Spleen (tissue), 11 donors: Measurements from ENCODE around the gene SOD1. TPM values are rescaled to one million over a fixed set of nuclear protein-coding genes. Genes with fewer than 3 reads are reported as not detected.

ENCODE experiments used
- DNase-seq: peaks from one replicate; pipeline ENCODE4 v3.0.0-alpha.2; 2020
- H3K27ac ChIP-seq, 8 donors: fragments of 200-600 bp; sonication (generic) in 7 of 8; 1 replicate in 4 of 8; 2 replicates in 4 of 8; pipeline versions ENCODE4 v1.5.0 to v1.8.0; 2016 to 2021; ENCODE audit warnings: inconsistent platforms in 4 of 8, mild to moderate bottlenecking in 4 of 8, moderate library complexity in 1 of 8
- H3K27me3 ChIP-seq, 7 donors: fragments of 200-600 bp; sonication (generic) in 6 of 7; replicated peaks in 1 of 7; 1 replicate in 4 of 7; 2 replicates in 3 of 7; pipeline versions ENCODE4 v1.5.0 to v1.8.0; 2016 to 2021; ENCODE audit warnings: inconsistent platforms in 3 of 7, mild to moderate bottlenecking in 1 of 7
- H3K36me3 ChIP-seq, 6 donors: fragments of 200-600 bp; sonication (generic) in 5 of 6; 1 replicate in 4 of 6; 2 replicates in 2 of 6; pipeline versions ENCODE4 v1.5.0 to v1.8.0; 2016 to 2021; ENCODE audit warnings: inconsistent platforms in 2 of 6
- H3K4me1 ChIP-seq, 6 donors: fragments of 200-600 bp; sonication (generic) in 5 of 6; 1 replicate in 3 of 6; 2 replicates in 3 of 6; pipeline versions ENCODE4 v1.5.0 to v1.8.0; 2016 to 2021; ENCODE audit warnings: inconsistent platforms in 3 of 6
- H3K4me3 ChIP-seq, 8 donors: fragments of 200-600 bp; sonication (generic) in 7 of 8; 1 replicate in 4 of 8; 2 replicates in 4 of 8; pipeline versions ENCODE4 v1.5.0 to v1.8.0; 2016 to 2021; ENCODE audit warnings: inconsistent platforms in 4 of 8, mild to moderate bottlenecking in 4 of 8, moderate library complexity in 2 of 8
- H3K9me3 ChIP-seq, 8 donors: fragments of 200-600 bp; sonication (generic) in 7 of 8; 1 replicate in 4 of 8; 2 replicates in 4 of 8; pipeline versions ENCODE4 v1.5.0 to v1.8.0; 2016 to 2021; ENCODE audit warnings: inconsistent platforms in 4 of 8
- CTCF ChIP-seq, 11 experiments: fragments of 200-600 bp in 7 of 11; fragments of 450-650 bp in 4 of 11; sonication (generic) in 4 of 11; IDR thresholded peaks in 8 of 11; conservative IDR thresholded peaks in 3 of 11; 1 replicate in 7 of 11; 2 replicates in 4 of 11; pipeline versions ENCODE4 v1.4.0 to v1.8.0; 2016 to 2021; ENCODE audit warnings: antibody characterized with exemption in 11 of 11, inconsistent platforms in 4 of 11, mild to moderate bottlenecking in 1 of 11
- POLR2A ChIP-seq, 3 donors: fragments of 450-650 bp; IDR thresholded peaks; one replicate each; pipeline ENCODE4 v1.5.1; 2017; ENCODE audit warnings: antibody characterized with exemption in 3 of 3, mild to moderate bottlenecking in 1 of 3
- POLR2AphosphoS5 ChIP-seq, 3 donors: sonication (generic); formaldehyde crosslinking; IDR thresholded peaks; one replicate each; pipeline ENCODE4 v1.5.1; 2017; ENCODE audit warnings: antibody characterized with exemption in 3 of 3
- WGBS, 5 donors: extraction: QIAGEN DNeasy Blood & Tissue Kit in 3 of 5; methylation state at CpG; one replicate each; pipeline versions ENCODE4 v1.1.5 to v1.1.7; 2013 to 2018; 5-methylcytosine and 5-hydroxymethylcytosine counted together
- intact Hi-C: fragments of 100-400 bp; cut with DNase I; formaldehyde crosslinking; loops from one replicate; pipeline ENCODE4 v1.15.0; 2023; ENCODE audit warnings: low total_unique reads
- polyA plus RNA-seq, 3 donors: library from polyadenylated mRNA; stranded (reverse); fragments of 200-250 nt; gene quantifications; one replicate each; pipeline ENCODE4 v1.2.1, GENCODE V29; 2013
- total RNA-seq, 7 donors: library from RNA; depleted of rRNA in 3 of 7; stranded (reverse); fragments of >200 nt in 3 of 7; fragmentation: NEBNext Ultra II Directional in 4 of 7; extraction: Animal tissue kit (Norgen Biotek cat#: 25700) in 4 of 7; gene quantifications; one replicate each; pipeline versions ENCODE4 v1.1.0 to v1.2.1, GENCODE V29; 2016 to 2021
- donor health status: healthy with polysubstance abuse.
- donor health status: DM: no; HTN: no; CAD: no; lungs with moderate emphysema.
- donor health status: DM: no; HTN: no; CAD: no.
- donor health status: Bipolar disorder and iron deficiency.
- donor health status: healthy.
- donor health status: DM: no; HTN: no; CAD: no.
- donor health status: DM: yes; HTN: yes; CAD: no.

The SOD1 gene
- total and polyA plus RNA-seq, 10 donors = 81.9 to 255 (median 128) TPM

DNA sequence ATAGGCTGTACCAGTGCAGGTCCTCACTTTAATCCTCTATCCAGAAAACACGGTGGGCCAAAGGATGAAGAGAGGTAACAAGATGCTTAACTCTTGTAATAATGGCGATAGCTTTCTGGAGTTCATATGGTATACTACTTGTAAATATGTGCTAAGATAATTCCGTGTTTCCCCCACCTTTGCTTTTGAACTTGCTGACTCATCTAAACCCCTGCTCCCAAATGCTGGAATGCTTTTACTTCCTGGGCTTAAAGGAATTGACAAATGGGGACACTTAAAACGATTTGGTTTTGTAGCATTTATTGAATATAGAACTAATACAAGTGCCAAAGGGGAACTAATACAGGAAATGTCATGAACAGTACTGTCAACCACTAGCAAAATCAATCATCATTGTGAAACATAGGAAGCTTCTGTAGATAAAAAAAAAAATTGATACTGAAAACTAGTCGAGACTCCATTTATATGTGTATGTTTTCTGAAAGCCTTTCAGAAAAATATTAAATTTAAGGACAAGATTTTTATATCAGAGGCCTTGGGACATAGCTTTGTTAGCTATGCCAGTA is 7.0 kb downstream of the SOD1 start:
- intact Hi-C loops = loop anchor here (10.0 kb wide), 1 partner anchor 58 kb away; no protein-coding TSS in a partner anchor

DNA sequence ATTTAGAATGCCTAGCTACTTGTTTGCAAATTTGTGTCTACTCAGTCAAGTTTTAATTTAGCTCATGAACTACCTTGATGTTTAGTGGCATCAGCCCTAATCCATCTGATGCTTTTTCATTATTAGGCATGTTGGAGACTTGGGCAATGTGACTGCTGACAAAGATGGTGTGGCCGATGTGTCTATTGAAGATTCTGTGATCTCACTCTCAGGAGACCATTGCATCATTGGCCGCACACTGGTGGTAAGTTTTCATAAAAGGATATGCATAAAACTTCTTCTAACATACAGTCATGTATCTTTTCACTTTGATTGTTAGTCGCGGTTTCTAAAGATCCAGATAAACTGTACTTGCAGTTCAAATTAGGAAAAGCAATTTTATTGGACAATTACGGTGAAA is 7.6 kb downstream of the SOD1 start:
- DNase-seq = no peak
- no peaks in the 10 kb centered on the region for H3K27me3 ChIP-seq
- no peaks in the 10 kb centered on the region for H3K9me3 ChIP-seq
- H3K36me3 ChIP-seq = peaks cover 0 to 87% (median 37%) of the 10 kb centered on the region in 6 donors
- WGBS, 5 donors = 78 to 90% (median 84%) methylated on average over 5 of the region's 5 CpGs
- H3K4me1 ChIP-seq = peaks cover 0 to 71% (median 54%) of the 10 kb centered on the region in 6 donors
- no peak overlapping the region for H3K4me3 ChIP-seq
- TF ChIP-seq POLR2A (IDR thresholded peaks at IDR 0.05) (no peak), CTCF (IDR thresholded peaks at IDR 0.05 in 8 of 11, conservative IDR thresholded peaks at IDR 0.05 in 3 of 11) (no peak), POLR2AphosphoS5 (IDR thresholded peaks at IDR 0.05) (no peak)
- H3K27ac ChIP-seq = peak overlapping the region in 2 of 8 donors; percentile 5 to 36
- intact Hi-C loops = loop anchor here (10.0 kb wide), 1 partner anchor 58 kb away; no protein-coding TSS in a partner anchor

More for the DNA sequence above, 7.0 kb downstream of the SOD1 start:
- H3K27ac ChIP-seq = peak overlapping the region in 1 of 8 donors; percentile 36
- peaks cover 0 to 87% (median 31%) of the 10 kb centered on the region in 6 donors for H3K36me3 ChIP-seq
- H3K4me3 ChIP-seq = no peak overlapping the region
- no peaks in the 10 kb centered on the region for H3K27me3 ChIP-seq
- H3K4me1 ChIP-seq = peaks cover 5 to 77% (median 60%) of the 10 kb centered on the region in 6 donors
- 53 to 66% (median 53%) methylated on average over 5 of the region's 5 CpGs for WGBS, 5 donors
- no peak for DNase-seq
- no peaks in the 10 kb centered on the region for H3K9me3 ChIP-seq
- TF ChIP-seq CTCF (IDR thresholded peaks at IDR 0.05 in 8 of 11, conservative IDR thresholded peaks at IDR 0.05 in 3 of 11) (no peak), POLR2AphosphoS5 (IDR thresholded peaks at IDR 0.05) (no peak), POLR2A (IDR thresholded peaks at IDR 0.05) (no peak)

DNA sequence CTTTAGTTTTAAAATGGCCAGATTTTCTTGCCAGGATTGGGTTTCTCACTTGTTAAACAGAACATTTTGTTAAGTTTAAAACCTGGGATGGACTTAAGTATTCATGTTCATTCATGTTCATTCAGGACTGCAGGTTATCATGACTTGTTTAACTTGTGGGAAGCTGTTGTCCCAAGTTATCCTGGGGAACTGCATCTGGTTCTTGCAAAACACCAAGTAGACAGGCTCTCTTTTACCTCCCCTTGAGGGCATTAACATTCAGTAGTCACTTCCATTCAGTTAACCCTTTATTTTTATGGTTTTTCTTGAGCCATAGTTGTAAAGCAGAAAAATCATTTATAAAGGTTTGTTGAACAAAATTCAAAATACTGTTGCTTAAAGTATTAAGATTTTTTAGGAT is 8.1 kb downstream of the SOD1 start:
- no peak for DNase-seq
- Histone ChIP-seq H3K4me3 (no peak overlapping the region), H3K4me1 (peaks cover 0 to 66% (median 48%) of the 10 kb centered on the region in 6 donors), H3K36me3 (peaks cover 0 to 93% (median 38%) of the 10 kb centered on the region in 6 donors), H3K27me3 (no peaks in the 10 kb centered on the region), H3K9me3 (no peaks in the 10 kb centered on the region), H3K27ac (peak overlapping the region in 2 of 8 donors; percentile 1 to 5)
- TF ChIP-seq CTCF (IDR thresholded peaks at IDR 0.05 in 8 of 11, conservative IDR thresholded peaks at IDR 0.05 in 3 of 11) = no peak
- TF ChIP-seq POLR2A (IDR thresholded peaks at IDR 0.05) = no peak
- TF ChIP-seq POLR2AphosphoS5 (IDR thresholded peaks at IDR 0.05) = no peak
- intact Hi-C loops = loop anchor here (10.0 kb wide), 1 partner anchor 57 kb away; no protein-coding TSS in a partner anchor

DNA sequence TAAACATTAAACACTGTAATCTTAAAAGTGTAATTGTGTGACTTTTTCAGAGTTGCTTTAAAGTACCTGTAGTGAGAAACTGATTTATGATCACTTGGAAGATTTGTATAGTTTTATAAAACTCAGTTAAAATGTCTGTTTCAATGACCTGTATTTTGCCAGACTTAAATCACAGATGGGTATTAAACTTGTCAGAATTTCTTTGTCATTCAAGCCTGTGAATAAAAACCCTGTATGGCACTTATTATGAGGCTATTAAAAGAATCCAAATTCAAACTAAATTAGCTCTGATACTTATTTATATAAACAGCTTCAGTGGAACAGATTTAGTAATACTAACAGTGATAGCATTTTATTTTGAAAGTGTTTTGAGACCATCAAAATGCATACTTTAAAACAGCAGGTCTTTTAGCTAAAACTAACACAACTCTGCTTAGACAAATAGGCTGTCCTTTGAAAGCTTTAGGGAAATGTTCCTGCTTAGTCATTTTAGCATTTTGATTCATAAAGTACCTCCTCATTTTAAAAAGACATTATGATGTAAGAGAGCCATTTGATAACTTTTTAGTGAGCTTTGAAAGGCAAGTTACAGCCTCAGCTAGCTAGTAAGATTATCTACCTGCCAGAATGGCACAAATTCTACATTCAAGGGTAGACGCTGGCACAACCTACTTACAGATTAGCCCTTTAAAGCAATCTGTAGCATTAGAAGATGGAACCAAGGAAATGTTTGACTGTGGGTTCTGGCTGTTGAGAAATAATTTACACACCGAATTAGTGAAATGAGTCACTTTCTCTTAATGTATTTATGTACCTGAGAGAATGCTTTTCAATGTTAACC is 9.4 kb downstream of the SOD1 start:
- peaks cover 0 to 54% (median 36%) of the 10 kb centered on the region in 6 donors for H3K4me1 ChIP-seq
- H3K4me3 ChIP-seq = no peak overlapping the region
- 53 to 81% (median 69%) methylated on average over 2 of the region's 2 CpGs for WGBS, 5 donors
- H3K27ac ChIP-seq = peak overlapping the region in 1 of 8 donors; percentile 5
- no peak for TF ChIP-seq CTCF (IDR thresholded peaks at IDR 0.05 in 8 of 11, conservative IDR thresholded peaks at IDR 0.05 in 3 of 11)
- TF ChIP-seq POLR2A (IDR thresholded peaks at IDR 0.05) = no peak
- intact Hi-C loops = loop anchor here (10.0 kb wide), 1 partner anchor 56 kb away; no protein-coding TSS in a partner anchor
- no peaks in the 10 kb centered on the region for H3K27me3 ChIP-seq
- peaks cover 0 to 89% (median 38%) of the 10 kb centered on the region in 6 donors for H3K36me3 ChIP-seq
- no peak for DNase-seq
- no peaks in the 10 kb centered on the region for H3K9me3 ChIP-seq
